Psoas muscle (tissue), 8 donors: Measurements from ENCODE around the gene CAPN15. TPM values are rescaled to one million over a fixed set of nuclear protein-coding genes. Genes with fewer than 3 reads are reported as not detected.

ENCODE experiments used
- ATAC-seq, 4 donors: fragments of 200-7000 bp; cut with Tn5 transposase; one replicate each; pipeline ENCODE4 v1.9.1; 2020; ENCODE audit warnings: moderate library complexity in 3 of 4, mild to moderate bottlenecking in 2 of 4
- DNase-seq, 2 donors: peaks; one replicate each; pipeline ENCODE4 v3.0.0-alpha.2; 2020
- H3K27ac ChIP-seq: fragments of 200-600 bp; one replicate; pipeline ENCODE4 v1.8.0; 2022
- H3K27me3 ChIP-seq, 3 donors: fragments of 200-600 bp in 1 of 3; one replicate each; pipeline versions ENCODE4 v1.6.1 to v1.8.0; 2013 to 2022; ENCODE audit warnings: low read length in 2 of 3, mild to moderate bottlenecking in 2 of 3, moderate library complexity in 1 of 3; ENCODE audit not compliant: insufficient read depth in 3 of 3
- H3K36me3 ChIP-seq, 2 donors: fragments of 200-600 bp in 1 of 2; one replicate each; pipeline versions ENCODE4 v1.6.1 to v1.8.0; 2013 to 2022; ENCODE audit warnings: low read depth in 1 of 2, mild to moderate bottlenecking in 1 of 2, moderate library complexity in 1 of 2; ENCODE audit not compliant: insufficient read depth in 1 of 2
- H3K4me1 ChIP-seq: fragments of 200-600 bp; one replicate; pipeline ENCODE4 v1.8.0; 2022
- H3K4me3 ChIP-seq: fragments of 200-600 bp; one replicate; pipeline ENCODE4 v1.8.0; 2022; ENCODE audit warnings: mild to moderate bottlenecking
- H3K9me3 ChIP-seq: fragments of 200-600 bp; one replicate; pipeline ENCODE4 v1.8.0; 2022
- CTCF ChIP-seq: fragments of 200-600 bp; IDR thresholded peaks from one replicate; pipeline ENCODE4 v1.8.0; 2022; ENCODE audit warnings: antibody characterized with exemption
- WGBS, 3 donors: extraction: QIAGEN DNeasy Blood & Tissue Kit; methylation state at CpG; one replicate each; pipeline versions ENCODE4 v1.1.6 to v1.1.7; 2013; 5-methylcytosine and 5-hydroxymethylcytosine counted together
- intact Hi-C, 2 donors: fragments of 100-400 bp; cut with DNase I; formaldehyde crosslinking; loops; one replicate each; pipeline versions ENCODE4 v1.11.0 to v1.14.2; 2022
- polyA plus RNA-seq, 3 donors: library from polyadenylated mRNA; stranded (reverse); fragments of 200-250 nt; gene quantifications; one replicate each; pipeline ENCODE4 v1.2.3, GENCODE V29; 2013
- total RNA-seq, 4 donors: library from RNA; stranded (reverse); fragmentation: NEBNext Ultra II Directional in 2 of 4; extraction: Animal tissue kit (Norgen Biotek cat#: 25700) in 2 of 4; gene quantifications; one replicate each; pipeline versions ENCODE4 v1.2.1 to v1.2.4, GENCODE V29; 2021 to 2023
- donor health status: healthy with polysubstance abuse.
- donor health status: DM: no; HTN: no; CAD: no; lungs with moderate emphysema.
- donor health status: Bipolar disorder and iron deficiency.
- donor health status: healthy.
- donor health status: DM: yes; HTN: yes; CAD: no.
- donor health status: DM: no; HTN: no; CAD: no.
- donor health status: DM: no; HTN: no; CAD: no.
- donor health status: DM: yes; HTN: yes; CAD: no.

CAPN15 gene
- total and polyA plus RNA-seq, 7 donors = 14.9 to 32.1 (median 25.5) TPM

GRCh38 chr16:512802-513201 lies 14.7 kb upstream of the CAPN15 start:
- no peak overlapping the region for H3K4me3 ChIP-seq
- H3K36me3 ChIP-seq = peaks cover 2 to 71% of the 10 kb centered on the region in 2 donors
- 89 to 94% (median 90%) methylated on average over 6 of the region's 6 CpGs for WGBS, 3 donors
- intact Hi-C loops = no loop called here
- DNase-seq (no peak), ATAC-seq (no peak)
- H3K4me1 ChIP-seq = no peaks in the 10 kb centered on the region
- H3K27ac ChIP-seq = no peak overlapping the region
- no peaks in the 10 kb centered on the region for H3K9me3 ChIP-seq
- no peak for TF ChIP-seq CTCF
- no peaks in the 10 kb centered on the region for H3K27me3 ChIP-seq

- no peaks in the 10 kb centered on the region for H3K9me3 ChIP-seq
- no peak overlapping the region for H3K27ac ChIP-seq
- H3K4me3 ChIP-seq = no peak overlapping the region
- no peak for TF ChIP-seq CTCF
- H3K27me3 ChIP-seq = no peaks in the 10 kb centered on the region
- ATAC-seq (peak in 1 of 4 donors; percentile 1), DNase-seq (no peak)
- H3K4me1 ChIP-seq = no peaks in the 10 kb centered on the region
- 83 to 89% (median 87%) methylated on average over 10 of the region's 10 CpGs for WGBS, 3 donors
- intact Hi-C loops = no loop called here
- H3K36me3 ChIP-seq = peaks cover 2 to 64% of the 10 kb centered on the region in 2 donors
These were observed 13.6 kb upstream of the CAPN15 start for GRCh38 chr16:513950-514349.

GRCh38 chr16:515175-515938 lies 12.2 kb upstream of the CAPN15 start:
- Histone ChIP-seq H3K9me3 (no peaks in the 10 kb centered on the region), H3K36me3 (peaks cover 2 to 64% of the 10 kb centered on the region in 2 donors), H3K27me3 (no peaks in the 10 kb centered on the region), H3K4me3 (no peak overlapping the region), H3K27ac (no peak overlapping the region), H3K4me1 (no peaks in the 10 kb centered on the region)
- no peak for TF ChIP-seq CTCF
- 91 to 92% (median 92%) methylated on average over 45 of the region's 45 CpGs for WGBS, 3 donors
- intact Hi-C loops = no loop called here
- ATAC-seq = no peak
- peak in 1 of 2 donors; percentile 42 for DNase-seq

- H3K27ac ChIP-seq = no peak overlapping the region
- H3K27me3 ChIP-seq = no peaks in the 10 kb centered on the region
- H3K4me3 ChIP-seq = no peak overlapping the region
- DNase-seq (no peak), ATAC-seq (no peak)
- H3K4me1 ChIP-seq = no peaks in the 10 kb centered on the region
- 95 to 98% (median 96%) methylated on average over 6 to 11 of the region's 11 CpGs for WGBS, 3 donors
- no peaks in the 10 kb centered on the region for H3K9me3 ChIP-seq
- no peak for TF ChIP-seq CTCF
- peaks cover 0 to 66% of the 10 kb centered on the region in 2 donors for H3K36me3 ChIP-seq
- intact Hi-C loops = no loop called here
These were observed 11.6 kb upstream of the CAPN15 start for GRCh38 chr16:515939-516226.

GRCh38 chr16:516301-516700 lies 11.2 kb upstream of the CAPN15 start:
- 95 to 97% (median 95%) methylated on average over 8 of the region's 8 CpGs for WGBS, 3 donors
- no peak for ATAC-seq
- intact Hi-C loops = no loop called here
- no peaks in the 10 kb centered on the region for H3K4me1 ChIP-seq
- no peaks in the 10 kb centered on the region for H3K27me3 ChIP-seq
- H3K9me3 ChIP-seq = no peaks in the 10 kb centered on the region
- no peak for TF ChIP-seq CTCF
- H3K4me3 ChIP-seq = no peak overlapping the region
- peaks cover 0 to 70% of the 10 kb centered on the region in 2 donors for H3K36me3 ChIP-seq
- no peak for DNase-seq
- no peak overlapping the region for H3K27ac ChIP-seq
